Dedifferentiated amniotic fluid mesenchymal stem cell (primary cell): ENCODE measurements around the gene COL5A1.

Experiments used
- DNase-seq: peaks from one replicate; pipeline ENCODE4 v3.0.0-alpha.2; 2016; ENCODE audit errors: extremely low spot score

The COL5A1 gene

GRCh38 chr9:134741846-134742245 is 100.2 kb downstream of the COL5A1 start:
- DNase-seq: no peak

- no peak for DNase-seq
These were observed 101.4 kb downstream of the COL5A1 start for GRCh38 chr9:134742822-134743535.

- no peak for DNase-seq
These were observed 102.2 kb downstream of the COL5A1 start for GRCh38 chr9:134743853-134744252.

- DNase-seq: no peak
These were observed 103.0 kb downstream of the COL5A1 start for GRCh38 chr9:134744385-134745295.

GRCh38 chr9:134747951-134748489 is 106.4 kb downstream of the COL5A1 start:
- no peak for DNase-seq

- no peak for DNase-seq
These were observed 107.0 kb downstream of the COL5A1 start for GRCh38 chr9:134748591-134748990.

GRCh38 chr9:134750450-134751155 is 109.0 kb downstream of the COL5A1 start:
- DNase-seq: no peak

GRCh38 chr9:134751622-134752021 is 110.0 kb downstream of the COL5A1 start:
- DNase-seq: no peak

GRCh38 chr9:134752471-134753168 is 111.0 kb downstream of the COL5A1 start:
- no peak for DNase-seq

GRCh38 chr9:134753191-134753590 is 111.6 kb downstream of the COL5A1 start:
- DNase-seq: no peak

GRCh38 chr9:134755221-134755907 is 113.8 kb downstream of the COL5A1 start:
- DNase-seq: no peak

GRCh38 chr9:134756098-134756497 is 114.5 kb downstream of the COL5A1 start:
- DNase-seq: no peak

GRCh38 chr9:134757216-134757975 is 115.8 kb downstream of the COL5A1 start:
- DNase-seq: no peak

- DNase-seq: no peak
These were observed 117.5 kb downstream of the COL5A1 start for GRCh38 chr9:134758949-134759607.

- no peak for DNase-seq
These were observed 118.3 kb downstream of the COL5A1 start for GRCh38 chr9:134759913-134760312.

- DNase-seq: no peak
These were observed 119.3 kb downstream of the COL5A1 start for GRCh38 chr9:134760750-134761420.

- no peak for DNase-seq
These were observed 123.1 kb downstream of the COL5A1 start for GRCh38 chr9:134764473-134765269.

GRCh38 chr9:134765785-134766184 is 124.2 kb downstream of the COL5A1 start:
- no peak for DNase-seq
